K562 (cell line): Measurements from ENCODE around the gene LRRC75A. TPM values are rescaled to one million over a fixed set of nuclear protein-coding genes. Genes with fewer than 3 reads are reported as not detected.

Experiments
- CCNT2 ChIP-seq: IDR thresholded peaks from 2 replicates; pipeline ENCODE4 v1.6.1; 2011; ENCODE audit warnings: borderline replicate concordance, low read depth, mild to moderate bottlenecking, moderate library complexity, mixed read lengths, low read length; ENCODE audit not compliant: insufficient read length; ENCODE audit errors: extremely low read depth
- FOXK2 ChIP-seq, 2 experiments: fragments of 450-650 bp; IDR thresholded peaks in 1 of 2; conservative IDR thresholded peaks in 1 of 2; 2 replicates each; pipeline ENCODE4 v1.6.1; 2016; ENCODE audit warnings: low read depth in 2 of 2, mild to moderate bottlenecking in 1 of 2
- GABPB1 ChIP-seq: sonication (generic); formaldehyde crosslinking; IDR thresholded peaks from 2 replicates; pipeline ENCODE4 v1.8.0; 2022; ENCODE audit warnings: mild to moderate bottlenecking, missing genetic modification reagents
- GTF2B ChIP-seq: IDR thresholded peaks from 2 replicates; pipeline ENCODE4 v1.6.1; 2011; ENCODE audit not compliant: insufficient read length; ENCODE audit errors: extremely low read depth
- HES1 ChIP-seq: fragments of 450-650 bp; IDR thresholded peaks from 2 replicates; pipeline ENCODE4 v1.6.1; 2016; ENCODE audit warnings: low read depth, mild to moderate bottlenecking, moderate library complexity
- KLF13 ChIP-seq: fragments of 450-650 bp; IDR thresholded peaks from 2 replicates; pipeline ENCODE4 v1.6.1; 2016; ENCODE audit warnings: missing genetic modification characterization, low read depth, mild to moderate bottlenecking, missing compliant biosample characterization, moderate library complexity, borderline replicate concordance
- MAFF ChIP-seq: IDR thresholded peaks from 2 replicates; pipeline ENCODE4 v1.6.1; 2012; ENCODE audit warnings: low read length, improper control_type of control experiment
- MTA1 ChIP-seq: fragments of 450-650 bp; IDR thresholded peaks from 2 replicates; pipeline ENCODE4 v1.6.1; 2017; ENCODE audit warnings: borderline replicate concordance
- MTA3 ChIP-seq: fragments of 450-650 bp; formaldehyde crosslinking; IDR thresholded peaks from 2 replicates; pipeline ENCODE4 v1.6.1; 2017; ENCODE audit warnings: mild to moderate bottlenecking, borderline replicate concordance
- NCOA2 ChIP-seq, 2 experiments: fragments of 450-650 bp; IDR thresholded peaks; 2 replicates each; pipeline ENCODE4 v1.6.1; 2018; ENCODE audit warnings: mild to moderate bottlenecking in 2 of 2, moderate library complexity in 1 of 2; ENCODE audit not compliant: partially characterized antibody in 2 of 2
- NEUROD1 ChIP-seq: fragments of 150-350 bp; IDR thresholded peaks from 2 replicates; pipeline ENCODE4 v1.6.1; 2014; ENCODE audit warnings: borderline replicate concordance, low read length, low read depth; ENCODE audit not compliant: partially characterized antibody
- NFE2L1 ChIP-seq: fragments of 450-650 bp; IDR thresholded peaks from 2 replicates; pipeline ENCODE4 v1.6.1; 2016; ENCODE audit warnings: missing genetic modification characterization, low read depth, mild to moderate bottlenecking, missing compliant biosample characterization, moderate library complexity, borderline replicate concordance
- NR2C2 ChIP-seq, 2 experiments: fragments of 200-800 bp in 1 of 2; sonication (Bioruptor generic) in 1 of 2; sonication (generic) in 1 of 2; formaldehyde crosslinking in 1 of 2; IDR thresholded peaks; 2 replicates each; pipeline versions ENCODE4 v1.6.1 to v1.8.0; 2016 to 2022; ENCODE audit warnings: mild to moderate bottlenecking in 1 of 2, missing compliant biosample characterization in 1 of 2, missing genetic modification characterization in 1 of 2, missing genetic modification reagents in 1 of 2
- NRF1 ChIP-seq, 2 experiments: fragments of 450-650 bp; IDR thresholded peaks in 1 of 2; conservative IDR thresholded peaks in 1 of 2; 2 replicates each; pipeline ENCODE4 v1.6.1; 2014; ENCODE audit warnings: mild to moderate bottlenecking in 2 of 2
- PHF8 ChIP-seq: fragments of 200-600 bp; sonication (generic); IDR thresholded peaks from 2 replicates; pipeline ENCODE4 v1.6.1; 2012; ENCODE audit warnings: mixed run types, mild to moderate bottlenecking, inconsistent platforms, low read length, moderate library complexity, borderline replicate concordance
- RBM22 ChIP-seq: fragments of 200-400 bp; formaldehyde crosslinking; IDR thresholded peaks from 2 replicates; pipeline ENCODE4 v1.6.1; 2018; ENCODE audit warnings: low read length, low read depth; ENCODE audit not compliant: poor library complexity, severe bottlenecking
- SIX5 ChIP-seq, 2 experiments: IDR thresholded peaks; 2 replicates each; pipeline ENCODE4 v1.6.1; 2011; ENCODE audit warnings: low read length in 2 of 2, borderline replicate concordance in 1 of 2, low read depth in 1 of 2, mild to moderate bottlenecking in 1 of 2, moderate library complexity in 1 of 2; ENCODE audit not compliant: insufficient read depth in 1 of 2
- TAF1 ChIP-seq: IDR thresholded peaks from 2 replicates; pipeline ENCODE4 v1.6.1; 2011; ENCODE audit warnings: mild to moderate bottlenecking, low read length, moderate library complexity; ENCODE audit not compliant: insufficient read depth, control insufficient read depth, severe bottlenecking; ENCODE audit errors: extremely low read depth
- TOE1 ChIP-seq, 2 experiments: fragments of 450-650 bp in 1 of 2; sonication (generic) in 1 of 2; formaldehyde crosslinking in 1 of 2; IDR thresholded peaks; 2 replicates each; pipeline versions ENCODE4 v1.7.1 to v1.8.0; 2016 to 2022; ENCODE audit warnings: borderline replicate concordance in 2 of 2, mild to moderate bottlenecking in 2 of 2, antibody characterized with exemption in 1 of 2, inconsistent platforms in 1 of 2, low read depth in 1 of 2, missing genetic modification reagents in 1 of 2, moderate library complexity in 1 of 2
- U2AF1 ChIP-seq: fragments of 200-400 bp; formaldehyde crosslinking; optimal IDR thresholded peaks from 2 replicates; pipeline ENCODE3; 2017; ENCODE audit warnings: mild to moderate bottlenecking, low read depth, low read length, moderate library complexity
- ZNF174 ChIP-seq: fragments of 250-450 bp; sonication (Bioruptor Pico); IDR thresholded peaks from 2 replicates; pipeline ENCODE4 v1.4.0; 2020; ENCODE audit warnings: mild to moderate bottlenecking
- ZNF398 ChIP-seq: fragments of 250-450 bp; sonication (Bioruptor Pico); IDR thresholded peaks from 2 replicates; pipeline ENCODE4 v1.8.0; 2021; ENCODE audit warnings: moderate library complexity, mild to moderate bottlenecking, inconsistent platforms
- polyA plus RNA-seq, 8 experiments: library from polyadenylated mRNA; depleted of rRNA in 4 of 8; stranded (reverse) in 5 of 8; unstranded in 3 of 8; fragments of >200 nt; fragmentation: Nextera tagmentation in 2 of 8; fragmentation: Illumina TruSeq in 1 of 8; extraction: Ambion mirVana in 2 of 8; extraction: Trizol in 1 of 8; gene quantifications; 2 replicates each; pipeline versions ENCODE4 v1.2.1 to v1.2.3, GENCODE V29; 2011 to 2014; ENCODE audit warnings: inconsistent platforms in 1 of 8, missing spikeins in 1 of 8
- total RNA-seq, 7 experiments: library from RNA; depleted of rRNA in 6 of 7; stranded (reverse); fragments of >200 nt in 6 of 7; fragmentation: Illumina TruSeq in 2 of 7; extraction: Trizol in 2 of 7; gene quantifications; 2 replicates each; pipeline versions ENCODE4 v1.2.1 to v1.2.3, GENCODE V29; 2011 to 2021; ENCODE audit warnings: low replicate concordance in 1 of 7

LRRC75A gene
- total and polyA plus RNA-seq, 9 of the 15 experiments (the other 6 are each of a cell fraction or from before 2014, with no cell fraction given) = 0.04 to 0.34 (median 0.08) TPM; not detected in 5

- TF ChIP-seq NFE2L1 (tag) = no peak
- TF ChIP-seq FOXK2 (conservative IDR thresholded peaks at IDR 0.05 in 1 of 2, IDR thresholded peaks at IDR 0.05 in 1 of 2; ENCODE audit: low read depth in 2 of 2) = peak; percentile 92 to 99
- TF ChIP-seq CCNT2 = peak; percentile 26
- TF ChIP-seq RBM22 = peak; percentile 93
- no peak for TF ChIP-seq ZNF398 (CRISPR knock-in tag)
- TF ChIP-seq KLF13 (tag) = no peak
- peak; percentile 73 for TF ChIP-seq MAFF
- TF ChIP-seq PHF8 = peak; percentile 79
- peak; percentile 95 for TF ChIP-seq TAF1
- peak; percentile 93 for TF ChIP-seq MTA3
- peak; percentile 96 for TF ChIP-seq TOE1 (IDR thresholded peaks at IDR 0.05; ENCODE audit: borderline replicate concordance)
- TF ChIP-seq TOE1 (CRISPR knock-in tag; IDR thresholded peaks at IDR 0.05; ENCODE audit: borderline replicate concordance, low read depth) = no peak
- TF ChIP-seq SIX5 (IDR thresholded peaks at IDR 0.05; ENCODE audit: borderline replicate concordance in 1 of 2, insufficient read depth in 1 of 2, low read depth in 1 of 2, low read length in 2 of 2) = peak; percentile 44 to 68
- peak; percentile 62 for TF ChIP-seq NEUROD1
- no peak for TF ChIP-seq NCOA2 (IDR thresholded peaks at IDR 0.05; ENCODE audit: partially characterized antibody in 2 of 2)
- TF ChIP-seq ZNF174 = no peak
- TF ChIP-seq MTA1 = no peak
- TF ChIP-seq GTF2B = peak; percentile 93
- peak; percentile 45 for TF ChIP-seq U2AF1
- TF ChIP-seq GABPB1 (CRISPR knock-in tag) = no peak
- peak; percentile 98 for TF ChIP-seq NRF1 (conservative IDR thresholded peaks at IDR 0.05 in 1 of 2, IDR thresholded peaks at IDR 0.05 in 1 of 2)
- TF ChIP-seq HES1 = peak; percentile 46; the same call in 1 of the 2 replicates
- no peak for TF ChIP-seq NR2C2 (CRISPR knock-in tag; IDR thresholded peaks at IDR 0.05)
- peak; percentile 73 for TF ChIP-seq NR2C2 (tag; IDR thresholded peaks at IDR 0.05)
These were observed 53.3 kb downstream of the LRRC75A start (continued) for GRCh38 chr17:16438557-16439302.
